GM18861 (cell line): ENCODE results near the gene TBC1D3H.
"Not testable (repeated sequence)": the region's sequence is repeated elsewhere in the genome, so short reads cannot be mapped to it uniquely, and the experiment has no call there.

Experiments used
- ATAC-seq: cut with Tn5 transposase; IDR thresholded peaks from one replicate; pipeline ENCODE4 v1.9.1; 2021; ENCODE audit not compliant: unreplicated experiment

Gene TBC1D3H

GRCh38 chr17:36388385-36389245 lies at the start of gene TBC1D3H:
TBC1D3H (minus strand) TSS chr17:36388435; CDS start chr17:36386895, 1,540 bp downstream.
- not testable (repeated sequence) for ATAC-seq

GRCh38 chr17:36428891-36429290 lies 40.7 kb upstream of the TBC1D3H start:
- ATAC-seq, result not testable (repeated sequence)

GRCh38 chr17:36415180-36415941 lies 27.1 kb upstream of the TBC1D3H start:
- ATAC-seq, result not testable (repeated sequence)

GRCh38 chr17:36390943-36391645 lies 2.9 kb upstream of the TBC1D3H start:
- ATAC-seq, result not testable (repeated sequence)

- ATAC-seq, result not testable (repeated sequence)
Measured at GRCh38 chr17:36375938-36376337, 12.3 kb downstream of the TBC1D3H start.

GRCh38 chr17:36362496-36362895 lies 25.7 kb downstream of the TBC1D3H start:
- not testable (repeated sequence) for ATAC-seq
